Sigmoid colon (tissue), 7 donors: ENCODE measurements around the gene RSAD2. TPM values are rescaled to one million over a fixed set of nuclear protein-coding genes. Genes with fewer than 3 reads are reported as not detected.

Experiments used
- DNase-seq: peaks from one replicate; pipeline ENCODE4 v3.0.0-alpha.2; 2019
- H3K27ac ChIP-seq, 4 donors: fragments of 200-600 bp; sonication (generic); one replicate each; pipeline ENCODE4 v1.5.1; 2016 to 2019; ENCODE audit warnings: mild to moderate bottlenecking in 1 of 4
- H3K27me3 ChIP-seq, 3 donors: fragments of 200-600 bp; sonication (generic); one replicate each; pipeline ENCODE4 v1.5.1; 2019; ENCODE audit warnings: mild to moderate bottlenecking in 1 of 3
- H3K36me3 ChIP-seq, 4 donors: fragments of 200-600 bp; sonication (generic); one replicate each; pipeline ENCODE4 v1.5.1; 2016 to 2019
- H3K4me1 ChIP-seq, 4 donors: fragments of 200-600 bp; sonication (generic); one replicate each; pipeline ENCODE4 v1.5.1; 2017 to 2019
- H3K4me3 ChIP-seq, 4 donors: fragments of 200-600 bp; sonication (generic); one replicate each; pipeline ENCODE4 v1.5.1; 2017 to 2019; ENCODE audit warnings: mild to moderate bottlenecking in 2 of 4, moderate library complexity in 1 of 4
- H3K9me3 ChIP-seq, 4 donors: fragments of 200-600 bp in 3 of 4; sonication (generic) in 3 of 4; one replicate each; pipeline versions ENCODE4 v1.5.1 to v1.6.1; 2013 to 2019
- EP300 ChIP-seq, 4 donors: sonication (generic); formaldehyde crosslinking; IDR thresholded peaks; one replicate each; pipeline ENCODE4 v1.6.1; 2017; ENCODE audit warnings: antibody characterized with exemption in 4 of 4
- POLR2A ChIP-seq, 2 donors: fragments of 450-650 bp; IDR thresholded peaks; one replicate each; pipeline ENCODE4 v1.6.1; 2016; ENCODE audit warnings: antibody characterized with exemption in 2 of 2, mild to moderate bottlenecking in 2 of 2, moderate library complexity in 2 of 2
- POLR2AphosphoS5 ChIP-seq, 4 donors: sonication (generic); formaldehyde crosslinking; IDR thresholded peaks; one replicate each; pipeline ENCODE4 v1.6.1; 2017; ENCODE audit warnings: antibody characterized with exemption in 4 of 4
- WGBS, 2 donors: extraction: QIAGEN DNeasy Blood & Tissue Kit; methylation state at CpG; one replicate each; pipeline ENCODE4 v1.1.7; 2013; 5-methylcytosine and 5-hydroxymethylcytosine counted together
- intact Hi-C: fragments of 100-400 bp; cut with DNase I; formaldehyde crosslinking; loops from one replicate; pipeline ENCODE4 v1.15.1; 2023
- polyA plus RNA-seq, 3 donors: library from polyadenylated mRNA; stranded (reverse); fragments of 200-250 nt; gene quantifications; one replicate each; pipeline ENCODE4 v1.2.3, GENCODE V29; 2013
- total RNA-seq, 4 donors: library from RNA; depleted of rRNA; stranded (reverse); fragments of >200 nt; gene quantifications; one replicate each; pipeline ENCODE4 v1.1.0, GENCODE V29; 2016
- TF ChIP-seq, protein P1 (sequence below), 4 experiments: fragments of 450-650 bp in 3 of 4; fragments of 200-600 bp in 1 of 4; IDR thresholded peaks; one replicate each; pipeline ENCODE4 v1.5.1; 2016 to 2019; ENCODE audit warnings: antibody characterized with exemption in 4 of 4, mild to moderate bottlenecking in 3 of 4, moderate library complexity in 2 of 4
- donor health status: healthy with polysubstance abuse.
- donor health status: Bipolar disorder and iron deficiency.
- donor health status: healthy.

The RSAD2 gene
- total and polyA plus RNA-seq, 7 donors = 1.2 to 22.3 (median 12.5) TPM

DNA sequence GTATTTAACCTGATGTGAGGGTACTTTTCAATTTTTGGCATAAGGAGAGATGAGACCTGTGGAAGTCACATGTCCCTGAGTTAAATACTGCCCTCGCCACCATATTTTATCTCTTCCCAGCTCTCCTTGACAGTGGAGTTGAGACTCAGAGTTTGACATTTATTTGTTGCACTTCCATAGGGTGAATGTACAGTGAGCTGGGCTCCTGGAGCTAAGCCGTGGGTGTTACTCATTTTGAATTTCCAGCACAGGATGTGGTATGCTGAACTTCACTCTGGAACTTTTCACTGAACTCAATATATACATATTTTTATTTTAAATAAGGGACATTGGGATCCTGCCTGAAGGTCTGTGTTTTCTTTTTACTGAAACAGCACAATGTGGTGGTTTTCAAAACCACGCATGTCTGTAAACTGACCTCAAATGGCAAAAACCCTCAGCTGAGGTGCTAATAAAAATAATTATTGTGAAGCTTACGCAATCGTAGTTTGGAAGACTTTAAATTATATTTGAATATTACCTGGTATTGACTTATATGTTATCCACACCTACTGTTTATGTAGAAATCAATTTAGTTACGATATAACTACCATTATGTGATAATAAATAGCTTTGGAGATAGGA lies 51.7 kb downstream of the RSAD2 start:
- no peak overlapping the region for H3K4me3 ChIP-seq
- no peaks in the 10 kb centered on the region for H3K9me3 ChIP-seq
- TF ChIP-seq POLR2A (IDR thresholded peaks at IDR 0.05) (no peak), EP300 (IDR thresholded peaks at IDR 0.05) (no peak), POLR2AphosphoS5 (IDR thresholded peaks at IDR 0.05) (no peak)
- TF ChIP-seq, protein P1, sequence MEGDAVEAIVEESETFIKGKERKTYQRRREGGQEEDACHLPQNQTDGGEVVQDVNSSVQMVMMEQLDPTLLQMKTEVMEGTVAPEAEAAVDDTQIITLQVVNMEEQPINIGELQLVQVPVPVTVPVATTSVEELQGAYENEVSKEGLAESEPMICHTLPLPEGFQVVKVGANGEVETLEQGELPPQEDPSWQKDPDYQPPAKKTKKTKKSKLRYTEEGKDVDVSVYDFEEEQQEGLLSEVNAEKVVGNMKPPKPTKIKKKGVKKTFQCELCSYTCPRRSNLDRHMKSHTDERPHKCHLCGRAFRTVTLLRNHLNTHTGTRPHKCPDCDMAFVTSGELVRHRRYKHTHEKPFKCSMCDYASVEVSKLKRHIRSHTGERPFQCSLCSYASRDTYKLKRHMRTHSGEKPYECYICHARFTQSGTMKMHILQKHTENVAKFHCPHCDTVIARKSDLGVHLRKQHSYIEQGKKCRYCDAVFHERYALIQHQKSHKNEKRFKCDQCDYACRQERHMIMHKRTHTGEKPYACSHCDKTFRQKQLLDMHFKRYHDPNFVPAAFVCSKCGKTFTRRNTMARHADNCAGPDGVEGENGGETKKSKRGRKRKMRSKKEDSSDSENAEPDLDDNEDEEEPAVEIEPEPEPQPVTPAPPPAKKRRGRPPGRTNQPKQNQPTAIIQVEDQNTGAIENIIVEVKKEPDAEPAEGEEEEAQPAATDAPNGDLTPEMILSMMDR (IDR thresholded peaks at IDR 0.05) = no peak
- 75 to 79% methylated on average over 6 of the region's 6 CpGs for WGBS, 2 donors
- peaks cover 0 to 13% (median 8%) of the 10 kb centered on the region in 4 donors for H3K4me1 ChIP-seq
- intact Hi-C loops = no loop called here
- no peak for DNase-seq
- H3K27me3 ChIP-seq = no peaks in the 10 kb centered on the region
- H3K36me3 ChIP-seq = no peaks in the 10 kb centered on the region
- no peak overlapping the region for H3K27ac ChIP-seq

DNA sequence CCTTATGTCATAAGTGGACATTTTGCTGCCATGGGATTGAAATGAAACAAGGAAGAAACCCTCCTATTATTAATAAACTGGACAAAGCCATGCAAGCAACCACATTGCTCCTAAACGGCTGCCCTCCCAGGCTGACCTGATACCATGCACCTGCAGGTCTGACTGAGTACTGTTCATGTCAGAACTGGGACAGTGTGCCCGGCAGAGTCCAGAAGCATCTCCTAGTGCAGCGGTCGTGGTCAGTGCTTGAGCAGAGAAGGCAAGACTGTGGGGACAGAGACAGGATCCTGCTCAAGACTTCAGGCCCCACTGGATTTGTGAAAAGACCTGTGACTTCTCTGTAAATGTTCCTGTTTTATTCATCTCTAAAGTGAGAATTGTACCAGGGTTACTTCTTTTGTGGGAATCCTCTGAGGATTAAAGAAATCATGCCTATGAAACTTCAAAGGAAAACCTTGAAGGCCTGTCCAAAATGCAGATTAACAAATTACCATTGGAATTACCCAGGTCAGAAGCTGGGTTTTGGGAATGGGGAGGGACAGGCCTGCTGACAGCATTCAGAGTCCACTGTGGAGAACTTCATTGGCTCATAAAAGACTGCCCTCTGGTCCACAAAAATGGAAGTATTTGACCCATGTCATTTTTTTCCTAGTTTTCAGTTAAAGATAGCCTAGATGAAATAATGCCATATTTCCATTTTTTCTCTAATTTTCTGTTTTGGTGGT lies 53.5 kb downstream of the RSAD2 start:
- intact Hi-C loops = no loop called here
- TF ChIP-seq POLR2AphosphoS5 (IDR thresholded peaks at IDR 0.05) = no peak
- TF ChIP-seq, protein P1 (IDR thresholded peaks at IDR 0.05) = no peak
- no peak for TF ChIP-seq EP300 (IDR thresholded peaks at IDR 0.05)
- TF ChIP-seq POLR2A (IDR thresholded peaks at IDR 0.05) = no peak
- DNase-seq = no peak
- H3K4me3 ChIP-seq = no peak overlapping the region
- H3K36me3 ChIP-seq = no peaks in the 10 kb centered on the region
- H3K9me3 ChIP-seq = no peaks in the 10 kb centered on the region
- no peaks in the 10 kb centered on the region for H3K27me3 ChIP-seq
- WGBS, 2 donors = 81 to 83% methylated on average over 4 of the region's 4 CpGs
- H3K4me1 ChIP-seq = peaks cover 0 to 12% (median 8%) of the 10 kb centered on the region in 4 donors
- H3K27ac ChIP-seq = no peak overlapping the region

DNA sequence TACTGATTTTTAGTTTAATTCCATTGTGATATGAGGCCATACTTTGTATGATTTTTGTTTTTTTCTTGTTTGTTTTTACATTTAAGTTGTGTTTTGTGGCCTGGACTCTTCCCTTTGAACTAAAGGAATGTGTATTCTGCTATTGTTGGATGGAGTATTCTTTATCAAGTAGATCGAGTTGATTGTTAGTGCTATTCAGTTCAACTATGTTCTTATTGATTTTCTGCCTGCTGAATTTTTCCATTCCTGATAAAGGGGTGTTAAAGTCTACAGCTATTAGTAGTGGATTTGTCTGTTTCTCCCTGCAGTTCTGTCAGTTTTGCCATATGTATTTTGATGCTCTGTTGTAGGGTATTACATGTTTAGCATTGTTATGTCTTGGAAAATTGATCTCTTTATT lies 54.2 kb downstream of the RSAD2 start:
- intact Hi-C loops = no loop called here
- 88% methylated on average over 1 of the region's 1 CpG for WGBS, 2 donors
- Histone ChIP-seq H3K27ac (no peak overlapping the region), H3K4me1 (peaks cover 0 to 9% (median 8%) of the 10 kb centered on the region in 4 donors), H3K9me3 (no peaks in the 10 kb centered on the region), H3K27me3 (no peaks in the 10 kb centered on the region), H3K4me3 (no peak overlapping the region), H3K36me3 (no peaks in the 10 kb centered on the region)
- TF ChIP-seq POLR2A (IDR thresholded peaks at IDR 0.05) (no peak), POLR2AphosphoS5 (IDR thresholded peaks at IDR 0.05) (no peak), EP300 (IDR thresholded peaks at IDR 0.05) (no peak)
- TF ChIP-seq, protein P1 (IDR thresholded peaks at IDR 0.05) = no peak
- DNase-seq = no peak

DNA sequence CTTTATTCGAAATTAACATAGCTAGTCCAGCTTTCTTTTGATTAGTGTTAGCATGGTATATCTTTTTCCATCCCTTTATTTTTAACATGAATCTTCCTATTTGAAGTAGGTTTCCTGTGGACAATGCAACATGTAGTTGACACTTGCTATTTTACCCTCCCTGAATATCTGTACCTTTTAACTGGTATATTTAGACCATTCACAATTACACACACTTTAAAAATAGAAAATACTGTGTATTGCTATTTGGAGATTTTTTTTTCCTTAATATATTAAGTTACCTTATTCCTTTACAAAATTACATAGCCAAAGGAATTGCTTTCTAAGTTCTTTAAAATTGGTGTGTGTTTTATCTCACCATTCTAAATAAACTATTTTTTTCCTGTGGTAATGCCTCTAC lies 54.6 kb downstream of the RSAD2 start:
- TF ChIP-seq, protein P1 (IDR thresholded peaks at IDR 0.05) = no peak
- TF ChIP-seq POLR2AphosphoS5 (IDR thresholded peaks at IDR 0.05) (no peak), EP300 (IDR thresholded peaks at IDR 0.05) (no peak), POLR2A (IDR thresholded peaks at IDR 0.05) (no peak)
- H3K27ac ChIP-seq = no peak overlapping the region
- H3K27me3 ChIP-seq = no peaks in the 10 kb centered on the region
- no peaks in the 10 kb centered on the region for H3K36me3 ChIP-seq
- no peak overlapping the region for H3K4me3 ChIP-seq
- 92 to 96% methylated on average over 1 of the region's 1 CpG for WGBS, 2 donors
- H3K9me3 ChIP-seq = no peaks in the 10 kb centered on the region
- intact Hi-C loops = no loop called here
- DNase-seq = no peak
- H3K4me1 ChIP-seq = peaks cover 0 to 5% (median 4%) of the 10 kb centered on the region in 4 donors
